Inflammatory macrophage treated with lipopolysaccharide for 4 hours (primary cell): ENCODE measurements around the gene BBS4.
"Not testable (repeated sequence)": the region's sequence is repeated elsewhere in the genome, so short reads cannot be mapped to it uniquely, and the experiment has no call there.

Experiments used
- DNase-seq: peaks from one replicate; pipeline ENCODE4 v3.0.0-alpha.2; 2020

Gene BBS4, protein sequence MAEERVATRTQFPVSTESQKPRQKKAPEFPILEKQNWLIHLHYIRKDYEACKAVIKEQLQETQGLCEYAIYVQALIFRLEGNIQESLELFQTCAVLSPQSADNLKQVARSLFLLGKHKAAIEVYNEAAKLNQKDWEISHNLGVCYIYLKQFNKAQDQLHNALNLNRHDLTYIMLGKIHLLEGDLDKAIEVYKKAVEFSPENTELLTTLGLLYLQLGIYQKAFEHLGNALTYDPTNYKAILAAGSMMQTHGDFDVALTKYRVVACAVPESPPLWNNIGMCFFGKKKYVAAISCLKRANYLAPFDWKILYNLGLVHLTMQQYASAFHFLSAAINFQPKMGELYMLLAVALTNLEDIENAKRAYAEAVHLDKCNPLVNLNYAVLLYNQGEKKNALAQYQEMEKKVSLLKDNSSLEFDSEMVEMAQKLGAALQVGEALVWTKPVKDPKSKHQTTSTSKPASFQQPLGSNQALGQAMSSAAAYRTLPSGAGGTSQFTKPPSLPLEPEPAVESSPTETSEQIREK

DNA sequence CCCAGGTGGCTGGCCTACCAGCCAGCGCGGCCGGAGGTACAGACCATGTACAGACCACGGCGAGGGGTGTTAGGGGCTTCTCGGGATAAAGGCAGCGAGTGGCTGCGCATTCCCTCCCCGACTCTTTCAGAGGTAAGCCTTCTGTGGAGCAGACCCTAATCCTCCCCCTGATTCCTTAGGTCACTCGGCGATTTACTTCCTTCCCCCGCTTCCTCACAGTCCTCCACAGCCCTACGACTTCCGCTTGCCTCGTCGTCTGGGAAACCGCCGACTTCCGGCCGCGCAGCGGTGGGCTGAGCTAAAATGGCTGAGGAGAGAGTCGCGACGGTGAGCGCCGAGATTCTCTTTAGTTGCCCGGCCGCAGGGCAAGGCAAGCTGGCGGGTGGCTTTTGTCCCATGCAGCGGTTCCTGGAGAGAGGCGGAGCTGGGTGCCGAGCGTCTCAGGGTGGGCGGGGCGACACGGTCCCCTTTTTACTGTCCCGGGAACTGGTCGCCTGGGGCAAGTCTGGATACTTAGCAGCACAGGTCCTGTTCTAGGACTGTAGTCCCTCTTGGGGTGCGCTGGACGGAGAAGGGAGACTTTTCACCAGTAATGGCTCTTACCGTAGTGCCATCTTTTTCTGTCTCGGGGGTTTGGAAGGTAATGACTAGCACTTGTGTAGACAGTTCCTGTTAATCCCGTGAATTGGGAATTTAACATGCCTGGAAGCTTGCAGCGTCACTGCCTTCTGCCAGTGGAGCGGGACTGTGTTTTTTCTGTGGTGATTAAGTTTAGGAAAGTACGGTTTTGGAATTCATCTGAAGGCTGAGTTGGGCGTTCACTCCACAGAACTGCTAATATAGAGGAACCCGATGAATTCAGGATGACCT, at the start of gene BBS4, which contains the start of gene HIGD2B:
Gene BBS4, plus strand, starts transcription at position 283 of the 870 bp plus-strand sequence. Its CDS starts 21 bp downstream, at position 304.
Gene HIGD2B, minus strand, starts transcription at position 258 of the 870 bp plus-strand sequence. CDS start 9,808 bp downstream, outside the sequence.
- DNase-seq, result peak; percentile 92

DNA sequence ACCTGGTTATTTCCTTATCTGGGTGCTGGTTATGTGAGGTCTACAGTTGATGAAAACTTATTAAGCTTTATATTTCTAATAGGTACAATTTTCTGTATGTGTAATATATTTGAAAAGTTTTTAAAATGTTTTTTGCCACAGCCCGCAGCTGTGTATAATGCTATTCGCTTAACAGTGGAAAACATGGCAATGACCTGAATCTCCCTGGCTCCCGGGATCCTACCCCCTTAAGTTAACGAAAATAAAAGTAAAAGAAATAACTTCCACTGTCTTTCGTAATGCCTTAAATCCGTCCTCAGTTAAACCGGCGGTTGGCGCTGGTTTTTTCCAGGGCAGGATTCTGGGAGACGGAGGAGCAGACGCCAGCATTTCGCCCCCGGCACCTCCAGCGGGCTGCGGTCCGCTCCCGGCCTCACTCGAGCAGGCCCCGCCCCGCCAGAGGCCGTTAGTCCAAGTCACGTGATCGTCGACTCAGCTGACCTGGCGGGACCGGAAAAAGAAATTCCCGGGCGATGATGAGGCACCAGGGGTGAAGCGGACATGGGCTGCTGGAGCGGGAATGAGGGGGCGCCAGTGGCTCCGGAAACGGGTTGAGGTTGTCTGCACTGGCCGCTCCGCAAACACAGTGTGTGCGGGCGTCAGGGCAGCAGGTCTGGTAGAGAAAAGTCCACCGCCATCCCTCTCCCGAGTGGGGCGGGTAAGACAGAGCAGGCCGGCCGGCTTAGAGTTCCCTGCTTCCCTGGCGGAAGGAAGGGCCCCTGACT, 49.3 kb upstream of the BBS4 start:
- DNase-seq, result not testable (repeated sequence)

DNA sequence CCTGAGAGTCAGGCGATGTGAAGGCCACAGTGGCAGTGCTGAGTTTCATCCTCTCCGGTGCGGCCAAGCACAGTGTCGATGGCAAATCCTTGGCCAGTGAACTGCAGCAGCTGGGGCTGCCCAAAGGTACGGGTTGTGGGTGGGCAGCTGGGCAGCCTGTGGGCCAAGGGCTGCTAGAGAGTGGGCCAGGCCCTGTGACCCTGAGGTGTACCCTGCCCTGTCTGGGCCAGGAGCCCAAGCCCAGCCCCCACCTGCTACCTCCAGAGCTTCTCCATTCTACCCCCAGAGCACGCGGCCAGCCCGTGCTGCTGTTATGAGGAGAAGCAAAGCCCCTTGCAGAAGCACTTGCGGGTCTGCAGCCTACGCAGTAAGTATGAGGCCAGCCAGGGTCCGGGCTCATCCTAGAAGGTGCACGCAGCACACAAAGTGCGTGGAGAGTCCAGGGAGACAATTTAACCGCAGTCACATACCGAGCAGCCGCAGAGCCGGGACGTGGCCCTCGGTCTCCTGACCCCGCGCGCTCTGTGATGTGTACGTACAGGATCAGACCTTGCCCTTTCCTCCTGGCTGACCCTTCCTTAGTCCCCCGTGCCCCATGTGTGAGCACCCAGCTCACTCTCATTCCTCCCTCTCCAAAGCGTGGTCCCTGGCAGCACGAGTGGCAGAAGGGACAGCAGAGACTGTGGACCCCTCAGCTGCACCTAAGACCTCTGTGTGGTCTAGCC, 46.1 kb upstream of the BBS4 start:
- not testable (repeated sequence) for DNase-seq

DNA sequence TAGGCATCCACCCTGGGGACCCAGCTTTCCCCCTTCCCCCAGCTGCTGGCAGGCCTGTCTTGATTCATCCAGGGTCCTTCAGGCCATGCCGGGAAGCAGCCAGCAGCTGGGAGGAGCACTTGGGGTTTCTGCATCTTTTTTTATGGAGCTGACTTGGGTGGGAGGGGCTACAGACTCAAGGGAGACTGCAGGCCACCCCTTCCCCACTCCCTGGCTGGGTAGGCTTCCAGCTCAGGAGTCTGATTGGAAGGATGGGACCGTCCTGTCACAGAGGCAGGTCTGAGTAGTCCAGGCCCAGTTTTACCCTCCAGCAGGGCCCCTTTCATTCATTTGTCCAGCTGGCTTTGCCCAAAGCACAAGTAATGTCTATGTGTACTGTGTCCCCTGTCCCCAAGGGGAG, 43.7 kb upstream of the BBS4 start:
- DNase-seq, result not testable (repeated sequence)

DNA sequence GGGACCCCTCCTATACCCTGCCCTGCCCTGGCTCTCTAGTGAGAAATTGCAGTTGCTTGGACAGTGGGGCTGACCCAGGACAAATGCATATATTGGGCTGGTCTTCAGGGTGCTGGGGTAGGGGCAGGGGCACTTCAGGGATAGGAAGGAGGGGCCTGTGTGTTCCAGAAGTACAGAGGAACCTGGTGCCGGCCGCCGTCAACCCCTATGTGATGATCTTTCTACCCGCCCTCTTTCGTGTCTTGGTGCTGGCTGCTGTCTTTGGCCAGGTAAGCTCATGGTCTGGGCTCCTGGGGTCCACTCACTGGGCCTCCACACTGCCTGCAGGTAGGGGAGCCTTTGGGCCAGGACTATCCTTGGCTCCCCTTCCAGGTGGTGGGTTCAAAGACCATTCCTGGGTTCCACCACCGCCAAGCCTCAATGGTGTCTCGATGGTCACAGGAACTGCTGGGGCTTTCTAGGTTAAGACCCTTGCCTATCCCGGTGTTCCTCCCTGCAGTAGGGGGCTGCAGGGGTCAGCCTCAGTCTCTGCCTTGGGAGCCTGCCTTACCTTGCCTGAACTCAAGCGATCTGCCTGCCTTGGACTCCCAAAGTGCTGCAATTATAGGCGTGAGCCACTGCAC, 37.3 kb upstream of the BBS4 start:
- not testable (repeated sequence) for DNase-seq

DNA sequence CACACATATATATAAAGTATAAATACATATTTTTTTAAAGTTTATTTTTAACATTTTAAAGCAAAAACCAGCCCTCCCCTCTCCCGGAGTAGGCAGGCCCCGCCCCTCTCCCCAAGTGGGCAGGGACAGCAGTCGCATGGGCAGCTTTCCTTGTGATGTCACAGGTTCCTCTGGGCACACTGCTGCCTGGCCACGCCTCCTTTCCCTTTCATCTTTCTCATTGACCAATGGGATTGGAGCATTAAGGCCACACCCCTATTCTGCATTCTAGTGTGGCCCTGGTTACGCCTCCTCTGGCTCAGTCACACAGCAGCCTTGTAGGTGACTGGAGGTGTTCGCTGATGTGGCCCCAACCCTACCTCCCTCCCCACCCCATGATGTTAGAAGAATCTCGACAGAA, 31.6 kb upstream of the BBS4 start, which contains the start of gene GOLGA6B:
Gene GOLGA6B, plus strand, starts transcription at position 301 of the 400 bp plus-strand sequence. Its CDS starts 41 bp downstream, at position 342.
- not testable (repeated sequence) for DNase-seq

DNA sequence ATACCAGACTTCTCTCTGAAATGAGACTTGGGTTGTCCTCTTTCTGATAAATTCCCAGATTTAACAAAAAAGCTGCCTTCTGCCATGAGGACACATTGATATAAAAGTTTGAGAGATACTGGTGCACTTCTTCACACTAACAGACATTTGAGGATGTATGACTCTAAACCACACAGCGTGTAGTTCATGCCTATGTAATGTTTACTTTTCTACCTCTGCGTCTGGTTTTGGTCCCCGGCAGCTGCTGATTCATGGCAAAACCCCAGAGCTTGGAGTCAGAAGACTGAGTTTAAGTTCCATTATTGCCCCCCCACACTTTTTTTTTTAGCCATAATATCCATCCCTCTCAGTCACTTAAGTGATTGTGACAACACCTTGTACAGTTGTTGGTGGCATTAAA, 30.0 kb upstream of the BBS4 start:
- DNase-seq, result not testable (repeated sequence)

DNA sequence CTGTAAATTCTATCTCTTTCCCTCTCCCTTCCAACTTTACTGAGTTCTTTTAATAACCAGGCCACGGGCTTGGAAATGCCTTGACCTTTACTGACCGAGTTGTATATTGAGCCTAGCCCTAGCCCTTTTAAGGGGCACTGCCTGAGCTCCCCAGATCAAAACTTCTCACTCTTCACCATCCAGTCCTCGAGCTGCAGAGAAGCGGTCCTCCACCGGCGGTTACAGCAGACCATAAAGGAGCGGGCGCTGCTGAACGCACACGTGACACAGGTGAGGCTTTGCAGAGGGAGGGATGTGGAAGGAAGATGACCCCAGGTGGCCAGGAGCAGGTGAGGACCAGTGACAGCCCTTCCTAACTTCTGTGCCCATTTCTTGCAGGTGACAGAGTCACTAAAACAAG, 24.9 kb upstream of the BBS4 start:
- not testable (repeated sequence) for DNase-seq

DNA sequence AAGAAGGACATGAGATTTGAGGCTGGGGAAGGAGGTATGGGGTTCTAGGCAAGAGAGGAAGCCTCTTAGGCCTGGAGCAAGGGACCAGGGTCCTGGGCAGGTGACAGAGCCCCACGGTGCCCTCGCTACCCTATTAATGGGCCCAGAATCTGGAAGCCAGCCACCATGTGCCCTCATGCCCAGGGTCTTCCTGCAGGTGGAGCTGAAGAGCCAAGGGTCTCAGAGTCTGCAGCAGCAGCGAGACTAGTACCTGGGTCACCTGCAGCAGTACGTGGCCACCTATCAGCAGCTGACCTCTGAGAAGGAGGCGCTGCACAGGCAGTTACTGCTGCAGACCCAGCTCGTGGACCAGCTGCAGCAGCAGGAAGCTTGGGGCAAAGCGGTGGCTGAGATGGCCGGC, 22.1 kb upstream of the BBS4 start:
- not testable (repeated sequence) for DNase-seq

DNA sequence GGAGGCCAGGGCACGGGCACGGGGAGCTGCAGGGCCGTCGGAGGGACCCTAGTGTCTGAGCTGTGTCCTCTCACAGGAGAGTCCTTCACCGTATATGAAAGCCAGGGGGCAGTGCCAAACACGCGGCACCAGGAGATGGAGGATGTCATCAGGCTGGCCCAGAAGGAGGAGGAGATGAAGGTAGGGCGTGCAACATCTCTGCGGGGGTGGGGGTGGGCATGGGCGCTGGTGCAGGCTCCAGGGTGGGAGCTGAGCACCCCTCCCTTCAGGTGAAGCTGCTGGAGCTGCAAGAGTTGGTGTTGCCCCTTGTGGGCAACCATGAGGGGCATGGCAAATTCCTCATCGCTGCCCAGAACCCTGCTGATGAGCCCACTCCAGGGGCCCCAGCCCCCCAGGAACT, 20.3 kb upstream of the BBS4 start:
- DNase-seq, result not testable (repeated sequence)

DNA sequence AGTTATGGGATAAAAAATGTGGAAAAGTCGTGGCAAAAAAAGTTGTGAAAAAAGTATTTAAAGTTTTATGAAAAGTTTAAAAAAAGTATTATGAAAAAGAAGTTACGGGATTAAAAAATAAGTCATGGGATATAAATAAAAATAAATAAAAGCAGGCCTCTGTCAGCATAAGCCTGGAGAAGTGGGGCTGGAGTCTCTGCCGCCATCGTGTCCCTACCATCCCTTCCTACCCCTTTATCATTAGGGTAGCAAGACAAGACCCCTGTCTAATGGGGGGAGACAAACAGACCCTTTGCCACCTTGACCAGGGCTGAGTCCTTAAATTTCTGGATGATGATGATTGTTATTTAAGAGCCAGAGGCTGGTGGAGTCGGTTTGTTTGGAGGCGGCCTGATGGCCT, 16.2 kb upstream of the BBS4 start:
- not testable (repeated sequence) for DNase-seq

DNA sequence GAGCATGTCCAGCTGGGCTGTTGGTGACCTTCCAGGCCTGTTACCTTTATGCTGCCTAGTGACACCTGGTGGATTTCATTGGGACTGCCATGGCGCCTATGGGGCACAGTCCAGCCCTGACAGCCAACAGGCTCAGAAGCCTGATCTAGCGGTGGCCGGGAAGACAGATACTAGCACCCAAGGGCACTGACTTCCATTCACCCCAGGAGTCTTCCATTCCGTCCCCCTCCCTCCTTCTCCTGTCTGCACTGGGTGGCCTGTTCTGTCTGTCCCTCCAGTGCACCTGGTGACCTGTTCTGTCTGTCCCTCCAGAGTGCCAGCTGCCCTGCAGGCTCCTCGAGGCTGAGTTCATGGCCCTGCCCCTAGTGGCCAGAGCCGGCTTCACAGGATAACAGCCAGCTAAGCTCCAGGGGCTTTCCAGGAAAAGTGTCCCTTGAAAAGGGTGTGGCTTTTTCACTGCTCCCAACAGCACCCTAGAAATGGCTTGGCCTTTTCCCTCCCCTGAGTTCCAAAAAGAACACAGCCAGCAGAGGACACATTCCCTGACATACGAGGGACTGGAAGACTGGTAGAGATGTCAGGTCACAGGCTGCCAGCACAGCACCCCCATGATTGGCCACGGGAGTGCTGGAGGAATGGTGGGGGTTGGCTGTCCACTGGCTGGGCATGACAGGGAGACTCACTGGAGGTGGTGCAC, 15.2 kb upstream of the BBS4 start:
- DNase-seq, result peak; percentile 78

DNA sequence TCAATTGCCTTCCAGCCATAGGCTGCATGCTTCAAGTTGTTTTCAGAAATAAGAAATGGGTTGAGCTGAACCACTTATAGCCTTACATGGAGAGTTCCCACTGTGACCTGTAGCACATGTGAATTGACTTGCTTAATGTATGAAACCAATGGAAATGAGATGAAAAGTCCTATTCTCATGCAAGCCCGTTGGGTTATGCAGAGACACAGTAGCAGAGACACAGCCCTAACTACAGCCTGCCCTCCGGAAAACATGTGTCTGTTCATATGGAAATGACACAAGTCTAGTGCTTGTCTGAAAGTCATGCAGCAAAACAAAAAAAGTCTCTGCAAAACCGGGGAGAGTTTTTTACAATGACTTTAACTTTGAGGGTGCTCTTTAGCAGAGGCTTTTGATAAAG, 14.5 kb upstream of the BBS4 start:
- DNase-seq, result no peak

DNA sequence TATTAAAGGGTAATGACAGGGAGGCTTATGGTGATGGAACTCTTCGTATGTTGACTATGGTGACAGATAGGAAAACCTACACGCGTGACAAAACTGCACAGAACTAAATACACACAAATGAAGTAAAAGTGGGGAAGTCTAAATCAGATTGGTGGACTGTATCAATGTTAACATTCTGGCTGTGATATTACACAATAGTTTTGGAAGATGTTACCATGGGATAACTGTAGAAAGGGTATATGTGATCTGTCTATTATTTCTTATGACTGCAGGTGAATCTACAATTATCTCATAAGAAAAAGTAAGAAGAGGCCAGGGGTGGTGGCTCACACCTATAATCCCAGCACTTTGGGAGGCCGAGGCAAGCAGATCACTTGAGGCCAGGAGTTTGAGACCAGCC, 9.2 kb upstream of the BBS4 start:
- DNase-seq, result no peak

DNA sequence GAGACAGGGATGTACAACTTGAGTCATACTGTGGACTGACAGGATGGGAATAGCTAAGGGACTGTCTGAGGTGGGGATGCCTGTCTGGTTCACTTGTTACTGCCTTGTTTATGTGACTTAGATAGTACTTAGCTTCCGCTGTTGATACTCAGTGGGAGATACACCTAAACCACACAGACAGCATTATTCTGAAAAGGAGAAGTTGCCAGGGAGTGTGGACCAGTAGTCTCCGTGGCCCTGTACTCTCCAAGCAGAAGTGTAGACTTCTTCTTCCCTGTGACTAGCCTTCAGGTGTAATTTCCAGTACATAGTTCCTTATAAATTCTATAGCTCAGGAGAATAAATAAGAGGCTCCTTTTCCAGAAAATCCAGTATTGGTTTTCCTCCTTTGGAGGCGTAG, 5.1 kb upstream of the BBS4 start:
- no peak for DNase-seq

DNA sequence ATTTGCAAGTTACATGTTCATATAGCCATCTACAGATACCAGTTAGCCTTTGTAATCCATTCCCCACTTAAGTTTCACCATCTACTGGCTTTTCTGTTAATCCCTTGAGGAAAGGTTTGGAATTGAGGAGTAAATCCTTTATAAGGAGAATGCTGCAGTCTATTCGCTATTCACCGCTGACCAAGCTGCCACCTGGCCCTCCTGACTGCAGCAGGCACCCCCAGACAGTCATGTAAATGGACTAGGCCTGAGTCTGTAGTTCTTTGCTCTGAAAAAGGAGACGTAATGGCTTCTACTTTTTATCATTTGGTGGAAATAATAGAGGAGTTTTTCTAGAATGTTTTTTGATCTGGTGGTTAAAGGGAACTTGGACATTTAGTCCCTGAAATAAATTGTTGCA, 3.2 kb upstream of the BBS4 start:
- DNase-seq, result no peak

DNA sequence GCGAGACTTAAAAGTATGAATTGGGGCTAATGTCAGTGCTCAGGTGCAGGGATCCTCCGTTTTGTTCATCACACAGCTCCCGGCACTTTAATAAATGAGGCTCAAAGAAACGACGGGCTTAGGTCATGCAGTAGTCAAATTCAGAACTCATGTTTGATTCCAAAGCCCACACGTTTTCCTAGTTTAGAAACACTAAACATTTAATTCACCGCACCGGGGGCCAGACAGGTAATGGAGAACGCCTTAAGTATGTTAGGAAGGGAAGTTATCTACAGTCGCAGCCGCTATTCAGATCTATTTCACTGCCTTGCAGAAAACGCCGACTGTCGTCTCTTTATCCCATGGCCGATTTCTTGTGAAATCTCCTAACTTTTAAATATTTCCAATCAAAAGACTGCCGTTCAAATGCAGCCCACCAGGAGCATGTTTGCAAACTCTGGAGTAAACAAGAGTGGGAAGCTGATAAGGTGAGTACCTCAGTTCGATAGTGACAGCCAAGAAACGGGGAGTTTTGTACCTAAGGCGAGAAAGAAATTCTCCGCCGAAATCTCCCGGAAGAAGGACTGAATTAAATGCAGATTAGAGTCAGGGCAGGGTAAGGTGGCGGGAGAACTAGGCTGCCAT, 594 bp upstream of the BBS4 start:
- DNase-seq, result no peak

DNA sequence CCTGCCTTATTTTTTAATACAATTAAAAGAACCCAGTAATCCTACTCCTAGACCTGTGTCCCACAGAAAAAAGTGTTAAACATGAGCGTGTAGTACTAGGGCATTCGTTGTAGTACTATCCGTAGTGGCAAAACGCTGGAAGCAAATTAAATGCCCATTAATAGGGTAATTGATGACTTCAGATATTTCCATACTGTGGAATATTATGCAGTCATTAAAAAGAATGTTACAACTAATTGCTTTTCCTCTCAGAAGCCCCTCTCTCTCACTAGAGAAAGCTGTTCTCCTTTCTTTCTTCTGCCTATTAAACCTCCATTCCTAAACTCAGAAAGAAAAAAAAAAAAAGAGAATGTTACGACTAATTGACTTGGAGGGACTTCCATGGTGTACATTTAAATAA, 2.7 kb downstream of the BBS4 start:
- DNase-seq, result no peak

DNA sequence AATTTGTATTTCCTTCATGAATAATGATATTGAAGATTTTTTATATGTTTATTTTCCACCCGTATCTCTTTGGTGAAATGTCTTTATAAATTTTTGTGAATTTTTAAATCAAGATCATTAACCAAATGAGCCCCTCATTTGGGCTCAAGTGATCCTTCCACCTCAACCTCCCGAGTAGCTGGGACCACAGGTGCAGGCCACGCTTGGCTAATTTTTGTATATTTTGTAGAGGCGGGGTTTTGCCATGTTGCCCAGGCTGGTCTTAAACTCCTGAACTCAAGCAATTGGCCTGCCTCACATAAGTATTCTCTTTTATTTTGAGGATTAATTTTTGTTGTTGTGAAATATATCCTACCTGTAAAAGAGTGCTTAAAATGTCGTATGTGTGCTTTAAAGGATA, 4.9 kb downstream of the BBS4 start:
- no peak for DNase-seq

DNA sequence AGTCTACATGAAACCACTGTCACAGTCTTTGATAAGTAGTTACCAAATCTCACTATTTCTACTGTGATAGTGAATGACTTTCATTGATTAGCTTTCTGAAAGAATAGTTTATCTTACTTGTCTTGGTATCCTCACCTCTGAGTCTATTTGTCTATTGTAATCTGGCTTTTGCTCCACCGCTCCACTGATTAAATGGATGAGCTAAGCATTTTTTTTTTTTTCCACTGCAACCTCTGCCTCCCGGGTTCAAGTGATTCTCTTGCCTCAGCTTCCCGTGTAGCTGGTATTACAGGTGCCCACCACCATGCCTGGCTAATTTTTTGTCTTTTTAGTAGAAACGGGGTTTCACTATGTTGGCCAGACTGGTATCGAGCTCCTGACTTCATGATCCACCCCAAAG, 12.9 kb downstream of the BBS4 start:
- no peak for DNase-seq
